HepG2 (cell line): ENCODE measurements around the gene AP4S1. TPM values are rescaled to one million over a fixed set of nuclear protein-coding genes. Genes with fewer than 3 reads are reported as not detected.
A peak's percentile ranks its signal among the peaks of the same experiment; 100 is the strongest.

Source experiments
- ATAC-seq: fragments of 200-7000 bp; cut with Tn5 transposase; 3 replicates; pipeline ENCODE4 v1.9.1; 2020; ENCODE audit warnings: mild to moderate bottlenecking, moderate library complexity
- BruUV-seq: library from RNA; stranded (reverse); fragments of 400-500 nt; replicated peaks from 2 replicates; lab custom pipeline; 2021; lab: Mats Ljungman, UMichigan
- CTCF ChIA-PET: fragments of 300-600 bp; formaldehyde crosslinking; extraction: SDS; loops from one replicate; lab custom pipeline; 2021; ENCODE audit warnings: low total read pairs, inconsistent platforms, low intra/inter-chr PET ratio; lab: Yijun Ruan, JAX
- POLR2A ChIA-PET: fragments of 350-600 bp; sonication (Branson Sonifier 250); formaldehyde crosslinking; loops from one replicate; lab custom pipeline; 2020; ENCODE audit warnings: antibody characterized with exemption, inconsistent platforms; lab: Yijun Ruan, JAX
- DNase-seq: peaks from one replicate; pipeline ENCODE4 v3.0.0-alpha.2; 2015; ENCODE audit warnings: low spot score
- FAIRE-seq: peaks from 3 replicates; lab custom pipeline; 2011; peaks lifted over from hg19 to GRCh38; lab: Jason Lieb, UNC
- H2AFZ ChIP-seq: one replicate; pipeline ENCODE4 v1.6.1; 2011; ENCODE audit warnings: low read length, inconsistent platforms
- H3K27ac ChIP-seq: fragments of 300-600 bp; 3 replicates; pipeline ENCODE4 v1.8.0; 2011; ENCODE audit warnings: mixed run types, mild to moderate bottlenecking, mixed read lengths, low read length, inconsistent platforms; ENCODE audit not compliant: insufficient read depth; ENCODE audit errors: extremely low read length
- H3K27me3 ChIP-seq, 2 experiments: fragments of 200-600 bp in 1 of 2; 2 replicates in 1 of 2; 3 replicates in 1 of 2; pipeline versions ENCODE4 v1.6.0 to v1.8.0; 2011; ENCODE audit warnings: low read length in 2 of 2, mild to moderate bottlenecking in 2 of 2, moderate library complexity in 2 of 2, inconsistent platforms in 1 of 2; ENCODE audit not compliant: insufficient read depth in 2 of 2, control insufficient read depth in 1 of 2
- H3K36me3 ChIP-seq, 2 experiments: fragments of 200-600 bp in 1 of 2; replicated peaks in 1 of 2; 2 replicates in 1 of 2; 3 replicates in 1 of 2; pipeline versions ENCODE4 v1.5.1 to v1.8.0; 2011; ENCODE audit warnings: low read length in 2 of 2, inconsistent platforms in 1 of 2; ENCODE audit not compliant: insufficient read depth in 2 of 2, control insufficient read depth in 1 of 2
- H3K4me1 ChIP-seq: 2 replicates; pipeline ENCODE4 v1.5.1; 2012; ENCODE audit warnings: low read length, inconsistent platforms; ENCODE audit not compliant: insufficient read depth
- H3K4me2 ChIP-seq: 2 replicates; pipeline ENCODE4 v1.6.0; 2011; ENCODE audit warnings: low read depth, low read length, inconsistent platforms
- H3K4me3 ChIP-seq, 3 experiments: fragments of 200-600 bp in 1 of 3; sonication (generic), shearing (Covaris generic) in 1 of 3; replicated peaks in 1 of 3; 2 replicates each; pipeline ENCODE4 v1.5.1; 2011 to 2016; ENCODE audit warnings: low read length in 3 of 3, inconsistent platforms in 2 of 3, low read depth in 2 of 3, mild to moderate bottlenecking in 2 of 3, control low read depth in 1 of 3, mixed read lengths in 1 of 3; ENCODE audit not compliant: insufficient read depth in 1 of 3
- H3K79me2 ChIP-seq: one replicate; pipeline ENCODE4 v1.6.1; 2011; ENCODE audit warnings: low read length, inconsistent platforms; ENCODE audit not compliant: insufficient read depth
- H3K9ac ChIP-seq: 2 replicates; pipeline ENCODE4 v1.6.0; 2011; ENCODE audit warnings: mild to moderate bottlenecking, low read depth, low read length, inconsistent platforms; ENCODE audit not compliant: insufficient read depth
- H3K9me3 ChIP-seq: 2 replicates; pipeline ENCODE4 v1.5.1; 2012; ENCODE audit warnings: mild to moderate bottlenecking, low read length
- H4K20me1 ChIP-seq: 2 replicates; pipeline ENCODE4 v1.6.0; 2011; ENCODE audit warnings: inconsistent platforms, mild to moderate bottlenecking, low read length, moderate library complexity; ENCODE audit not compliant: insufficient read depth
- ATF1 ChIP-seq: IDR thresholded peaks from 2 replicates; pipeline ENCODE4 v1.6.1; 2016; ENCODE audit warnings: mild to moderate bottlenecking, control low read depth
- MTA3 ChIP-seq: sonication (generic); formaldehyde crosslinking; IDR thresholded peaks from 2 replicates; pipeline ENCODE4 v1.4.0; 2020; ENCODE audit warnings: missing genetic modification reagents
- NCOA1 ChIP-seq: sonication (generic); formaldehyde crosslinking; IDR thresholded peaks from 2 replicates; pipeline ENCODE4 v1.9.0; 2021; ENCODE audit warnings: missing genetic modification reagents
- PHF21A ChIP-seq: sonication (generic); formaldehyde crosslinking; IDR thresholded peaks from 2 replicates; pipeline ENCODE4 v1.5.0; 2020; ENCODE audit warnings: mild to moderate bottlenecking, missing genetic modification reagents
- POLR2A ChIP-seq, 2 experiments: IDR thresholded peaks; 2 replicates each; pipeline ENCODE4 v1.6.1; 2011; ENCODE audit warnings: low read depth in 2 of 2, low read length in 2 of 2, mild to moderate bottlenecking in 1 of 2, moderate library complexity in 1 of 2; ENCODE audit not compliant: insufficient read depth in 1 of 2
- POLR2G ChIP-seq: fragments of 200-400 bp; formaldehyde crosslinking; IDR thresholded peaks from 2 replicates; pipeline ENCODE4 v1.6.1; 2018; ENCODE audit warnings: mild to moderate bottlenecking, low read depth, low read length, moderate library complexity
- RBFOX2 ChIP-seq: fragments of 200-400 bp; formaldehyde crosslinking; IDR thresholded peaks from 2 replicates; pipeline ENCODE4 v1.6.1; 2017; ENCODE audit warnings: low read depth, mild to moderate bottlenecking, low read length
- RBM22 ChIP-seq: fragments of 200-400 bp; formaldehyde crosslinking; optimal IDR thresholded peaks from 2 replicates; pipeline ENCODE3; 2017; ENCODE audit warnings: mild to moderate bottlenecking, low read length, moderate library complexity
- SMAD3 ChIP-seq: sonication (generic); formaldehyde crosslinking; IDR thresholded peaks from 2 replicates; pipeline ENCODE4 v1.4.0; 2020; ENCODE audit warnings: missing genetic modification reagents
- SMAD9 ChIP-seq: sonication (generic); formaldehyde crosslinking; IDR thresholded peaks from 2 replicates; pipeline ENCODE4 v1.5.1; 2020; ENCODE audit warnings: mild to moderate bottlenecking, missing genetic modification reagents
- SSRP1 ChIP-seq: IDR thresholded peaks from 2 replicates; pipeline ENCODE4 v1.6.1; 2016; ENCODE audit warnings: control low read depth
- ZFY ChIP-seq: sonication (generic); formaldehyde crosslinking; IDR thresholded peaks from 2 replicates; pipeline ENCODE4 v1.4.0; 2020; ENCODE audit warnings: missing genetic modification reagents
- ZNF652 ChIP-seq: IDR thresholded peaks from 2 replicates; pipeline ENCODE4 v1.6.1; 2016; ENCODE audit warnings: low read depth, borderline replicate concordance
- ZNF772 ChIP-seq: sonication (generic); formaldehyde crosslinking; IDR thresholded peaks from 2 replicates; pipeline ENCODE4 v1.5.0; 2020; ENCODE audit warnings: mild to moderate bottlenecking, missing genetic modification reagents
- ZNF816 ChIP-seq: sonication (generic); formaldehyde crosslinking; IDR thresholded peaks from 2 replicates; pipeline ENCODE4 v1.8.0; 2022; ENCODE audit warnings: missing genetic modification reagents, mild to moderate bottlenecking, borderline replicate concordance
- WGBS: methylation state at CpG from one replicate; pipeline ENCODE4 v1.1.6; 2017; ENCODE audit warnings: low lambda C conversion rate; 5-methylcytosine and 5-hydroxymethylcytosine counted together
- in situ Hi-C: cut with HindIII; loops from 2 replicates; pipeline ENCODE4 v1.10.0; 2017; ENCODE audit warnings: low pct_unique_long_range_greater_than_20kb; ENCODE audit not compliant: extremely low pct_ligation_motif_present
- intact Hi-C: fragments of 100-400 bp; cut with micrococcal nuclease; formaldehyde crosslinking; loops from one replicate; pipeline ENCODE4 v1.10.0; 2022; ENCODE audit not compliant: unreplicated experiment
- polyA plus RNA-seq, 8 experiments: library from polyadenylated mRNA; depleted of rRNA in 3 of 8; stranded (reverse) in 7 of 8; unstranded in 1 of 8; fragments of >200 nt; fragmentation: Illumina TruSeq in 4 of 8; extraction: Trizol in 4 of 8; gene quantifications; 2 replicates each; pipeline versions ENCODE4 v1.2.1 to v1.2.3, GENCODE V29; 2011 to 2016; ENCODE audit warnings: low read depth in 4 of 8, missing spikeins in 1 of 8, mixed read lengths in 1 of 8; ENCODE audit not compliant: insufficient read depth in 1 of 8
- total RNA-seq, 5 experiments: library from RNA; depleted of rRNA; stranded (reverse); fragments of >200 nt; fragmentation: Illumina TruSeq; extraction: Trizol; gene quantifications; 2 replicates each; pipeline ENCODE4 v1.2.3, GENCODE V29; 2016; ENCODE audit warnings: low read depth in 1 of 5
- TF ChIP-seq, protein P1 (sequence below): IDR thresholded peaks from 2 replicates; pipeline ENCODE4 v1.6.1; 2016
- TF ChIP-seq, protein P2 (sequence below): sonication (generic); formaldehyde crosslinking; conservative IDR thresholded peaks from 2 replicates; pipeline ENCODE4 v1.8.1; 2023; ENCODE audit warnings: missing genetic modification reagents
- TF ChIP-seq, protein P3 (sequence below): sonication (generic); formaldehyde crosslinking; IDR thresholded peaks from 2 replicates; pipeline ENCODE4 v1.4.0; 2020; ENCODE audit warnings: missing genetic modification reagents

The AP4S1 gene
- total and polyA plus RNA-seq, 2 of the 13 experiments (the other 11 are each of a cell fraction or from before 2014, with no cell fraction given): 3.9 to 21.1 TPM

DNA sequence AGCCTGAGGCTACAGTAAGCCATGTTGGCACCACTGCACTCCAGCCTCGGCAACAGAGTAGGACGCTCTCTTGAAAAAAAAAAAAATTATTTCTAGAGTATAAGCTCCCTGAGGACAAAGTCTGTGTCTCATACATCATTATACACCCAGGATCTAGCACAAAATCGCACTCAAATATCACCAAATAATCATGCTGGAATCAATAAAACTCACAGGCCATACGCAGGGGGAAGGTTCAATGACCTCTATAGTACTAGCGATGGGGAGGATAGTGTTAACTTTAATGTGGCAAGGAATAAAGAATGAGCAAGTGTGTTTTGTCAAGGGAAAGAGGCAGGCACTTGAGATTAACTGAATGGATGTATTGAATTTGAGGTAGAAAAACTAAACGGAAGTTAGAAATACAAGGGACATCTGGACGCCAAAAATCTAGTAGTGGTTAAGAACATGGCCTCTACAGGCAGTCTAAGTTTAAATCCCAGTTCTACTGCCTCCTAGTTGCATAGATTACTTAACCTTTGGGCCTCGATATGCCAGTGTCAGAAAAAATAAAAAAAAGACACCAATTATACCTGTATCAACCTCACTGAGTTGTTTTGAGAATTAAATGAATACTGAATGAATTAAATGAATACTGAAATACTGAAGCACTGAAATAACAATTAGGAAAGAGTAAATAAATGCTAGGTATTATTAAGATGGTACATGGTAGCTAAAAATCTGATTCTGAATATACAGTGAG lies 4.4 kb upstream of the AP4S1 start:
- CTCF ChIA-PET: no interaction called here

More for the DNA sequence above, 4.4 kb upstream of the AP4S1 start:
- Histone ChIP-seq H4K20me1 (peaks cover 73% of the 10 kb centered on the region), H3K9ac (no peak overlapping the region), H3K4me1 (peaks cover 64% of the 10 kb centered on the region), H3K79me2 (peaks cover 96% of the 10 kb centered on the region), H3K4me3 (no peak overlapping the region), H3K4me2 (no peak overlapping the region), H3K27me3 (peaks cover 0 to 5% of the 10 kb centered on the region in 2 experiments; a peak in 1 of 5 replicates), H3K9me3 (no peaks in the 10 kb centered on the region), H2AFZ (no peak overlapping the region), H3K36me3 (peaks cover 18 to 34% of the 10 kb centered on the region in 2 experiments), H3K27ac (no peak overlapping the region)
- DNase-seq: no peak
- no peak for ATAC-seq
- POLR2A ChIA-PET: no interaction called here
- 97% methylated on average over 8 of the region's 8 CpGs for WGBS
- no peak for FAIRE-seq
- in situ Hi-C loops (loop anchor here (10.0 kb wide), 1 partner anchor 64 kb away; no protein-coding TSS in a partner anchor), intact Hi-C loops (no loop called here)
- BruUV-seq: no TSS peak
- TF ChIP-seq MTA3 (CRISPR knock-in tag) (no peak), ZFY (no peak), RBM22 (peak; percentile 70), PHF21A (CRISPR knock-in tag) (no peak), ZNF772 (CRISPR knock-in tag) (0 out of 2 replicates have a peak, but pooled peaks have one; percentile 36), POLR2G (peak; percentile 31; the same call in 1 of the 2 replicates), ATF1 (peak; percentile 51; the same call in 1 of the 2 replicates), NCOA1 (peak; percentile 54; the same call in 1 of the 2 replicates), SMAD3 (CRISPR knock-in tag) (0 out of 2 replicates have a peak, but pooled peaks have one; percentile 46), ZNF816 (CRISPR knock-in tag) (0 out of 2 replicates have a peak, but pooled peaks have one; percentile 45), ZNF652 (CRISPR knock-in tag) (peak; percentile 48; the same call in 1 of the 2 replicates), RBFOX2 (peak; percentile 52), POLR2A (IDR thresholded peaks at IDR 0.05; ENCODE audit: insufficient read depth in 1 of 2, low read depth in 2 of 2, low read length in 2 of 2) (0 out of 4 replicates have a peak, but pooled peaks of 1 of the 2 experiments have one; percentile 0), SMAD9 (CRISPR knock-in tag) (0 out of 2 replicates have a peak, but pooled peaks have one; percentile 75), SSRP1 (CRISPR knock-in tag) (0 out of 2 replicates have a peak, but pooled peaks have one; percentile 42)
- TF ChIP-seq, protein P1, sequence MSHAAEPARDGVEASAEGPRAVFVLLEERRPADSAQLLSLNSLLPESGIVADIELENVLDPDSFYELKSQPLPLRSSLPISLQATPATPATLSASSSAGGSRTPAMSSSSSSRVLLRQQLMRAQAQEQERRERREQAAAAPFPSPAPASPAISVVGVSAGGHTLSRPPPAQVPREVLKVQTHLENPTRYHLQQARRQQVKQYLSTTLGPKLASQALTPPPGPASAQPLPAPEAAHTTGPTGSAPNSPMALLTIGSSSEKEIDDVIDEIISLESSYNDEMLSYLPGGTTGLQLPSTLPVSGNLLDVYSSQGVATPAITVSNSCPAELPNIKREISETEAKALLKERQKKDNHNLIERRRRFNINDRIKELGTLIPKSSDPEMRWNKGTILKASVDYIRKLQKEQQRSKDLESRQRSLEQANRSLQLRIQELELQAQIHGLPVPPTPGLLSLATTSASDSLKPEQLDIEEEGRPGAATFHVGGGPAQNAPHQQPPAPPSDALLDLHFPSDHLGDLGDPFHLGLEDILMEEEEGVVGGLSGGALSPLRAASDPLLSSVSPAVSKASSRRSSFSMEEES (CRISPR knock-in tag): no peak
- TF ChIP-seq, protein P2, sequence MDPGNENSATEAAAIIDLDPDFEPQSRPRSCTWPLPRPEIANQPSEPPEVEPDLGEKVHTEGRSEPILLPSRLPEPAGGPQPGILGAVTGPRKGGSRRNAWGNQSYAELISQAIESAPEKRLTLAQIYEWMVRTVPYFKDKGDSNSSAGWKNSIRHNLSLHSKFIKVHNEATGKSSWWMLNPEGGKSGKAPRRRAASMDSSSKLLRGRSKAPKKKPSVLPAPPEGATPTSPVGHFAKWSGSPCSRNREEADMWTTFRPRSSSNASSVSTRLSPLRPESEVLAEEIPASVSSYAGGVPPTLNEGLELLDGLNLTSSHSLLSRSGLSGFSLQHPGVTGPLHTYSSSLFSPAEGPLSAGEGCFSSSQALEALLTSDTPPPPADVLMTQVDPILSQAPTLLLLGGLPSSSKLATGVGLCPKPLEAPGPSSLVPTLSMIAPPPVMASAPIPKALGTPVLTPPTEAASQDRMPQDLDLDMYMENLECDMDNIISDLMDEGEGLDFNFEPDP (CRISPR knock-in tag): 0 out of 2 replicates have a peak, but pooled peaks have one; percentile 11
- TF ChIP-seq, protein P3, sequence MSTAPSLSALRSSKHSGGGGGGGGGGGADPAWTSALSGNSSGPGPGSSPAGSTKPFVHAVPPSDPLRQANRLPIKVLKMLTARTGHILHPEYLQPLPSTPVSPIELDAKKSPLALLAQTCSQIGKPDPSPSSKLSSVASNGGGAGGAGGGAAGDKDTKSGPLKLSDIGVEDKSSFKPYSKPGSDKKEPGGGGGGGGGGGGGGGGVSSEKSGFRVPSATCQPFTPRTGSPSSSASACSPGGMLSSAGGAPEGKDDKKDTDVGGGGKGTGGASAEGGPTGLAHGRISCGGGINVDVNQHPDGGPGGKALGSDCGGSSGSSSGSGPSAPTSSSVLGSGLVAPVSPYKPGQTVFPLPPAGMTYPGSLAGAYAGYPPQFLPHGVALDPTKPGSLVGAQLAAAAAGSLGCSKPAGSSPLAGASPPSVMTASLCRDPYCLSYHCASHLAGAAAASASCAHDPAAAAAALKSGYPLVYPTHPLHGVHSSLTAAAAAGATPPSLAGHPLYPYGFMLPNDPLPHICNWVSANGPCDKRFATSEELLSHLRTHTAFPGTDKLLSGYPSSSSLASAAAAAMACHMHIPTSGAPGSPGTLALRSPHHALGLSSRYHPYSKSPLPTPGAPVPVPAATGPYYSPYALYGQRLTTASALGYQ (CRISPR knock-in tag): no peak
